ENCODE data around the gene GPR84.

Gene GPR84

GRCh38 chr12:54373649-54374561 lies 9.6 kb upstream of the GPR84 start:
- DNase-seq: peak; percentile 93

GRCh38 chr12:54372113-54372806 lies 8.0 kb upstream of the GPR84 start:
- no peak for DNase-seq

GRCh38 chr12:54371328-54372112 lies 7.2 kb upstream of the GPR84 start:
- no peak for DNase-seq

- DNase-seq: peak; percentile 100
Observed at GRCh38 chr12:54370171-54370730, 6.0 kb upstream of the GPR84 start.

- no peak for DNase-seq
Observed at GRCh38 chr12:54369597-54370131, 5.4 kb upstream of the GPR84 start.

- peak; percentile 100 for DNase-seq
Observed at GRCh38 chr12:54368709-54369596, 4.7 kb upstream of the GPR84 start.

GRCh38 chr12:54368025-54368708 lies 3.9 kb upstream of the GPR84 start:
- DNase-seq: no peak

GRCh38 chr12:54363618-54364017 lies 668 bp downstream of the GPR84 start:
- no peak for DNase-seq

- no peak for DNase-seq
Observed at GRCh38 chr12:54363047-54363446, 1.2 kb downstream of the GPR84 start.

- DNase-seq: no peak
Observed at GRCh38 chr12:54360717-54361456, 3.4 kb downstream of the GPR84 start.

GRCh38 chr12:54359762-54360351 lies 4.4 kb downstream of the GPR84 start:
- DNase-seq: no peak

GRCh38 chr12:54358945-54359761 lies 5.1 kb downstream of the GPR84 start:
- DNase-seq: peak; percentile 100

- DNase-seq: no peak
Observed at GRCh38 chr12:54358191-54358944, 5.9 kb downstream of the GPR84 start.

GRCh38 chr12:54357506-54358190 lies 6.6 kb downstream of the GPR84 start:
- DNase-seq: no peak

GRCh38 chr12:54356951-54357356 lies 7.3 kb downstream of the GPR84 start:
- DNase-seq: no peak

- no peak for DNase-seq
Observed at GRCh38 chr12:54356228-54356627, 8.1 kb downstream of the GPR84 start.

- DNase-seq: no peak
Observed at GRCh38 chr12:54355104-54355815, 9.0 kb downstream of the GPR84 start.

Data from T1000 (cell line).